GM12872 (cell line): Measurements from ENCODE around the gene POLG2.

Experiments used
- CTCF ChIP-seq: IDR thresholded peaks from 3 replicates; pipeline ENCODE4 v1.5.1; 2011; ENCODE audit warnings: low read depth, mild to moderate bottlenecking, low read length, moderate library complexity; ENCODE audit not compliant: insufficient read depth

The POLG2 gene

GRCh38 chr17:64496786-64497564 is at the start of gene POLG2:
Gene POLG2, minus strand, starts transcription at chr17:64497054. Its CDS starts 86 bp downstream, at chr17:64496968.
- peak; percentile 70 for TF ChIP-seq CTCF

GRCh38 chr17:64544742-64545141 is 47.9 kb upstream of the POLG2 start:
- TF ChIP-seq CTCF, result no peak

- no peak for TF ChIP-seq CTCF
Observed at GRCh38 chr17:64540118-64540776, 43.4 kb upstream of the POLG2 start.

GRCh38 chr17:64538508-64539130 is 41.8 kb upstream of the POLG2 start:
- TF ChIP-seq CTCF, result no peak

GRCh38 chr17:64537488-64537887 is 40.6 kb upstream of the POLG2 start:
- TF ChIP-seq CTCF, result no peak

- TF ChIP-seq CTCF, result no peak
Observed at GRCh38 chr17:64536913-64537312, 40.1 kb upstream of the POLG2 start.

- TF ChIP-seq CTCF, result no peak
Observed at GRCh38 chr17:64535357-64535756, 38.5 kb upstream of the POLG2 start.
